ENCODE measurements around the gene FBXL19. TPM values are rescaled to one million over a fixed set of nuclear protein-coding genes. Genes with fewer than 3 reads are reported as not detected.

The FBXL19 gene
- total and polyA plus RNA-seq, 2 of the 13 experiments (the other 11 are each of a cell fraction or from before 2014, with no cell fraction given): 6.0 to 13.7 TPM

GRCh38 chr16:30950516-30951065 lies 27.2 kb downstream of the FBXL19 start (continued):
- TF ChIP-seq, protein P1, sequence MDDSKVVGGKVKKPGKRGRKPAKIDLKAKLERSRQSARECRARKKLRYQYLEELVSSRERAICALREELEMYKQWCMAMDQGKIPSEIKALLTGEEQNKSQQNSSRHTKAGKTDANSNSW (CRISPR knock-in tag; IDR thresholded peaks at IDR 0.05; ENCODE audit: borderline replicate concordance): 0 out of 2 replicates have a peak, but pooled peaks have one; percentile 61
- TF ChIP-seq ZSCAN31 (CRISPR knock-in tag; IDR thresholded peaks at IDR 0.05; ENCODE audit: low read depth) (0 out of 2 replicates have a peak, but pooled peaks have one; percentile 10), KAT7 (CRISPR knock-in tag; IDR thresholded peaks at IDR 0.05; ENCODE audit: borderline replicate concordance) (peak; percentile 0; the same call in 1 of the 2 replicates), BORCS8-MEF2B (CRISPR knock-in tag; IDR thresholded peaks at IDR 0.05) (no peak), MED8 (CRISPR knock-in tag; IDR thresholded peaks at IDR 0.05; ENCODE audit: insufficient replicate concordance) (no peak)

GRCh38 chr16:30951193-30951592 lies 27.8 kb downstream of the FBXL19 start:
- H3K4me3 ChIP-seq (replicated peaks in 1 of 3; ENCODE audit: insufficient read depth in 1 of 3, low read depth in 2 of 3, low read length in 3 of 3): no peak overlapping the region
- no peak overlapping the region for H2AFZ ChIP-seq (ENCODE audit: low read length)
- peaks cover 5% of the 10 kb centered on the region for H3K79me2 ChIP-seq (ENCODE audit: insufficient read depth, low read length)
- no peak for TF ChIP-seq SALL1 (CRISPR knock-in tag; IDR thresholded peaks at IDR 0.05)
- TF ChIP-seq, protein P2, sequence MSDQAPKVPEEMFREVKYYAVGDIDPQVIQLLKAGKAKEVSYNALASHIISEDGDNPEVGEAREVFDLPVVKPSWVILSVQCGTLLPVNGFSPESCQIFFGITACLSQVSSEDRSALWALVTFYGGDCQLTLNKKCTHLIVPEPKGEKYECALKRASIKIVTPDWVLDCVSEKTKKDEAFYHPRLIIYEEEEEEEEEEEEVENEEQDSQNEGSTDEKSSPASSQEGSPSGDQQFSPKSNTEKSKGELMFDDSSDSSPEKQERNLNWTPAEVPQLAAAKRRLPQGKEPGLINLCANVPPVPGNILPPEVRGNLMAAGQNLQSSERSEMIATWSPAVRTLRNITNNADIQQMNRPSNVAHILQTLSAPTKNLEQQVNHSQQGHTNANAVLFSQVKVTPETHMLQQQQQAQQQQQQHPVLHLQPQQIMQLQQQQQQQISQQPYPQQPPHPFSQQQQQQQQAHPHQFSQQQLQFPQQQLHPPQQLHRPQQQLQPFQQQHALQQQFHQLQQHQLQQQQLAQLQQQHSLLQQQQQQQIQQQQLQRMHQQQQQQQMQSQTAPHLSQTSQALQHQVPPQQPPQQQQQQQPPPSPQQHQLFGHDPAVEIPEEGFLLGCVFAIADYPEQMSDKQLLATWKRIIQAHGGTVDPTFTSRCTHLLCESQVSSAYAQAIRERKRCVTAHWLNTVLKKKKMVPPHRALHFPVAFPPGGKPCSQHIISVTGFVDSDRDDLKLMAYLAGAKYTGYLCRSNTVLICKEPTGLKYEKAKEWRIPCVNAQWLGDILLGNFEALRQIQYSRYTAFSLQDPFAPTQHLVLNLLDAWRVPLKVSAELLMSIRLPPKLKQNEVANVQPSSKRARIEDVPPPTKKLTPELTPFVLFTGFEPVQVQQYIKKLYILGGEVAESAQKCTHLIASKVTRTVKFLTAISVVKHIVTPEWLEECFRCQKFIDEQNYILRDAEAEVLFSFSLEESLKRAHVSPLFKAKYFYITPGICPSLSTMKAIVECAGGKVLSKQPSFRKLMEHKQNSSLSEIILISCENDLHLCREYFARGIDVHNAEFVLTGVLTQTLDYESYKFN (CRISPR knock-in tag; conservative IDR thresholded peaks at IDR 0.05): no peak
- TF ChIP-seq ZNF629 (CRISPR knock-in tag; conservative IDR thresholded peaks at IDR 0.05): peak; percentile 85
- TF ChIP-seq ZFP82 (CRISPR knock-in tag; IDR thresholded peaks at IDR 0.05; ENCODE audit: borderline replicate concordance): no peak
- peak; percentile 6; the same call in 1 of the 2 replicates for TF ChIP-seq ZFP90 (CRISPR knock-in tag; IDR thresholded peaks at IDR 0.05; ENCODE audit: borderline replicate concordance)
- no peak for TF ChIP-seq POLR2G (IDR thresholded peaks at IDR 0.05; ENCODE audit: low read depth, low read length)
- TF ChIP-seq ZNF768 (CRISPR knock-in tag; IDR thresholded peaks at IDR 0.05): peak; percentile 77; the same call in 1 of the 2 replicates
- WGBS (ENCODE audit: low lambda C conversion rate): 100% methylated on average over 1 of the region's 1 CpG
- peaks cover 58% of the 10 kb centered on the region for H3K4me1 ChIP-seq (ENCODE audit: insufficient read depth, low read length)
- no peak for DNase-seq (ENCODE audit: low spot score)
- FAIRE-seq: no peak
- 0 out of 5 replicates have a peak, but pooled peaks cover 0 to 4% of the 10 kb centered on the region in 2 experiments for H3K36me3 ChIP-seq (replicated peaks in 1 of 2; ENCODE audit: control insufficient read depth in 1 of 2, insufficient read depth in 2 of 2, low read length in 2 of 2)
- H3K27ac ChIP-seq (ENCODE audit: extremely low read length, insufficient read depth, low read length): no peak overlapping the region
- H4K20me1 ChIP-seq (ENCODE audit: insufficient read depth, low read length): no peaks in the 10 kb centered on the region
- no peak for ATAC-seq
- in situ Hi-C loops (cut with HindIII; ENCODE audit: extremely low pct_ligation_motif_present, low pct_unique_long_range_greater_than_20kb): no loop called here
- H3K9ac ChIP-seq (ENCODE audit: insufficient read depth, low read depth, low read length): no peak overlapping the region
- BruUV-seq (replicated peaks): no TSS peak
- 0 out of 2 replicates have a peak overlapping the region, but pooled peaks have one; percentile 98 for H3K4me2 ChIP-seq (ENCODE audit: low read depth, low read length)
- no peaks in the 10 kb centered on the region; a peak in 1 of 5 replicates for H3K27me3 ChIP-seq (ENCODE audit: control insufficient read depth in 1 of 2, insufficient read depth in 2 of 2, low read length in 2 of 2)
- CTCF ChIA-PET (ENCODE audit: low intra/inter-chr PET ratio, low total read pairs): no interaction called here
- intact Hi-C loops (cut with micrococcal nuclease; ENCODE audit: unreplicated experiment): loop anchor here (10.0 kb wide), 2 partner anchors 144 to 194 kb away; partner anchors contain the start of gene VKORC1
- no peaks in the 10 kb centered on the region for H3K9me3 ChIP-seq (ENCODE audit: low read length)
- POLR2A ChIA-PET: interaction anchor here (1.5 kb wide), 1 partner anchor 191 kb away, joined by 5 read pairs; no protein-coding TSS in a partner anchor

Measured in HepG2 (cell line).